Activated naive CD8-positive, alpha-beta T cell treated with anti-CD3 and anti-CD28 coated beads, Interleukin-2, amount 10 ng/mL, durations not matched to agents 7 days and 5 days (primary cell): ENCODE measurements around the gene UTF1. TPM values are rescaled to one million over a fixed set of nuclear protein-coding genes. Genes with fewer than 3 reads are reported as not detected.

Experiments
- ATAC-seq: fragments of 150-1000 bp; cut with Tn5 transposase; one replicate; pipeline ENCODE4 v1.10.0; 2021; ENCODE audit warnings: low read depth, moderate library complexity
- POLR2A ChIA-PET: fragments of 350-600 bp; sonication (Branson Sonifier 250); formaldehyde crosslinking; loops from one replicate; lab custom pipeline; 2021; ENCODE audit warnings: antibody characterized with exemption; lab: Charles Lee
- DNase-seq: peaks from one replicate; pipeline ENCODE4 v3.0.0; 2021
- H3K27ac Mint-ChIP-seq: one replicate; pipeline ENCODE4 v1.8.0; 2022; ENCODE audit warnings: mild to moderate bottlenecking, mixed read lengths
- H3K27me3 Mint-ChIP-seq: one replicate; pipeline ENCODE4 v1.8.0; 2022; ENCODE audit warnings: mild to moderate bottlenecking, moderate library complexity, mixed read lengths
- H3K36me3 Mint-ChIP-seq: one replicate; pipeline ENCODE4 v1.8.0; 2021; ENCODE audit warnings: mild to moderate bottlenecking, mixed read lengths
- H3K4me1 Mint-ChIP-seq: one replicate; pipeline ENCODE4 v1.8.0; 2021; ENCODE audit warnings: mixed read lengths
- H3K4me3 Mint-ChIP-seq: one replicate; pipeline ENCODE4 v1.8.0; 2022; ENCODE audit warnings: mild to moderate bottlenecking, moderate library complexity, mixed read lengths
- H3K9me3 Mint-ChIP-seq: one replicate; pipeline ENCODE4 v1.8.0; 2021; ENCODE audit warnings: mixed read lengths
- microRNA-seq: library from miRNA; unstranded; fragments of <30 nt; microRNA quantifications from one replicate; pipeline ENCODE4 v1.2.0, GENCODE V29; 2022
- total RNA-seq, 2 experiments: library from RNA; stranded (reverse); gene quantifications; one replicate each; pipeline ENCODE4 v1.2.3, GENCODE V29; 2021

UTF1 gene
- total RNA-seq, 2 experiments from 2014 or later = not detected

GRCh38 chr10:133276435-133277201 lies 46.6 kb downstream of the UTF1 start, which contains the start of gene ADAM8:
Gene ADAM8 (minus strand): TSS chr10:133276868. CDS start chr10:133276817, 51 bp downstream.
- H3K36me3 Mint-ChIP-seq = peaks cover 3% of the 10 kb centered on the region
- H3K27me3 Mint-ChIP-seq = no peaks in the 10 kb centered on the region
- H3K4me3 Mint-ChIP-seq = peak within 1 kb of the TSS; percentile 87
- POLR2A ChIA-PET = interaction anchor here (0.7 to 3.8 kb wide), 8 partner anchors 9 to 314 kb away, joined by 3 to 35 read pairs (median 4); no protein-coding TSS in a partner anchor
- H3K9me3 Mint-ChIP-seq = no peaks in the 10 kb centered on the region
- peaks cover 23% of the 10 kb centered on the region for H3K4me1 Mint-ChIP-seq
- ATAC-seq (peak; percentile 51), DNase-seq (peak; percentile 78)
- H3K27ac Mint-ChIP-seq = peak within 1 kb of the TSS; percentile 87

GRCh38 chr10:133277277-133277992 lies 47.4 kb downstream of the UTF1 start:
- no peak for ATAC-seq
- Mint-ChIP-seq H3K36me3 (peaks cover 1% of the 10 kb centered on the region), H3K27me3 (no peaks in the 10 kb centered on the region), H3K9me3 (no peaks in the 10 kb centered on the region), H3K27ac (peak overlapping the region; percentile 87), H3K4me1 (peaks cover 23% of the 10 kb centered on the region), H3K4me3 (peak overlapping the region; percentile 82)
- no peak for DNase-seq
- POLR2A ChIA-PET = interaction anchor here (0.7 to 3.8 kb wide), 10 partner anchors 9 to 31 kb away, joined by 3 to 26 read pairs (median 4); no protein-coding TSS in a partner anchor

GRCh38 chr10:133277993-133278576 lies 48.1 kb downstream of the UTF1 start:
- DNase-seq (peak; percentile 38), ATAC-seq (no peak)
- peak overlapping the region; percentile 82 for H3K4me3 Mint-ChIP-seq
- H3K9me3 Mint-ChIP-seq = no peaks in the 10 kb centered on the region
- no peaks in the 10 kb centered on the region for H3K27me3 Mint-ChIP-seq
- POLR2A ChIA-PET = interaction anchor here (0.9 to 1.7 kb wide), 7 partner anchors 9 to 53 kb away, joined by 3 to 8 read pairs (median 4); no protein-coding TSS in a partner anchor
- peaks cover 1% of the 10 kb centered on the region for H3K36me3 Mint-ChIP-seq
- peak overlapping the region; percentile 87 for H3K27ac Mint-ChIP-seq
- H3K4me1 Mint-ChIP-seq = peaks cover 23% of the 10 kb centered on the region

DNA sequence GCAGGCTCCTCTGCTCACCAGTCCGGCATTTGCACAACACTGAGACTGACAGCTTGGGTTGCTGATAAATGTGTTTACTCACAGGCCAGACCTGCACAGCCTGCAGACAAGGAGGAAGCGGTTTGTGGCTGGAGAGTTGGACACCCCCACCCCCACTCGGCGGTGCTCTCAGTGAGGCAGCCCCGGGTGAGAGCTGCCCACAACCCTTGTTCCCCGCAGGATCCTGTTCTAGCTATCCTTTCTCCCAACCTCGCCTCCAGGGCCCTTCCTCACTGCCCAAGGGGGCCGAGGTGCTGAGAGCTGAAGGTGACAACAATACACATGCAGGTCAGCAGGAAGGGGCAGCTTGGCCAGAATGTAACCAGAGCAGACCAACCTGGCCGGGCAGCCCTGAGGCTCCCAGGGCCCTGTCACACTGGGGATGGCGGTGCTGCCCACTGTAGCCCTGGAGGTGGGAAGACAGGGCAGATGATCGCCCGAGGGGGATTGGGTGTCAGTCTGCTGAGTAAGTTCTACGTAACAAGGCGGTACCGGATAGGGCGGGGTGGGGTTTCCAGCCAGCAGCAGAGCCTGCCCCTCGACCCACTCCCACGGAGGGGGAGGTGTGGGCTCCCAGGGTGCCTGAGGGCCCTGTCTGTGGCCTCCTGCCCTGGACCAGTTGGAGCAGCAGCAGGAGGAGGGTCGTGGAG lies 48.7 kb downstream of the UTF1 start:
- Mint-ChIP-seq H3K27me3 (no peaks in the 10 kb centered on the region), H3K9me3 (no peaks in the 10 kb centered on the region), H3K4me3 (peak overlapping the region; percentile 82), H3K4me1 (peaks cover 23% of the 10 kb centered on the region), H3K36me3 (peaks cover 3% of the 10 kb centered on the region), H3K27ac (peak overlapping the region; percentile 87)
- DNase-seq (peak; percentile 67), ATAC-seq (peak; percentile 34)
- POLR2A ChIA-PET = interaction anchor here (0.9 to 1.7 kb wide), 7 partner anchors 8 to 54 kb away, joined by 3 to 8 read pairs (median 4); no protein-coding TSS in a partner anchor

DNA sequence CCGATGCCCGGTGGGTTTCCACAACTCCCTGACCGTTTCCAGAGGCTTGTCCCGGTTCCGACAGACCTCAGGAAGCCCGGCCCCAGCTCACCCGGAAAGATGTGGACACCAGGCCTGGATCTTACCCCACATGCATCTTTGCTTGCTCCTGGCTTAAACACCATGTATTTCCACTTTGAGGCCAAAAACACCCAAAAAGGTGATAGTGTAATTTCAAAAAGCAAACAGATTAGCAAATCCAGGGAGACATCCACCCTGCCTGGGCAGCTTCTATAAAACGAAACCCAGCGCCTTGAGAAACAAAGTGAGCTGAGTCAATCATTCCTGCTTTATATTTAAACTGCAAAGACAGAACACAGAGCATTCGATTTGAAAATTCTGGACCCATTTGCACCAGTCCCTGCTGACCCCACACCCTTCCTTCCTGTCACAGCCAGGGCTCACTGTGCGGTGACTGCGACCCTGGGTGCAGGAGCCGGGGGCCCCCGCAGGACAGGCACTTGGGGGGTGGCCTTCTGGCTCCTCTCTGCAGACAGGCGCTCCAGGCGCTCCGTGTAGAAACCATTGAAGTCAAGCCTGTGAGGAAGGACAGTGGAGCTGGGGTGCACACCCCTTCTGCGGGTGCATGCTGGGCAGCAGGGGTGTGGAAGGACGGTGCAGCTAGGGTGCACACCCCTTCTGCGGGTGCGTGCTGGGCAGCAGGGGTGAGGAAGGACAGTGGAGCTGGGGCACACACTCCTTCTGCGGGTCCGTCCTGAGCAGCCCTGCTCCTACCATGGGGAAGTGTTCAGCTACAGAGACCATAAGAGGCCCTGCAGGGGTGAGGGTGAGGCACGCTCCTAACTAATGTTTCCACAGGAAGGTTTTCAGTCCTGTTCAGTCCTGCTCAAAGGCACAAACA lies 49.6 kb downstream of the UTF1 start:
- Mint-ChIP-seq H3K4me1 (peaks cover 23% of the 10 kb centered on the region), H3K9me3 (no peaks in the 10 kb centered on the region), H3K36me3 (peaks cover 5% of the 10 kb centered on the region), H3K27me3 (no peaks in the 10 kb centered on the region), H3K4me3 (no peak overlapping the region), H3K27ac (no peak overlapping the region)
- POLR2A ChIA-PET = interaction anchor here (0.9 to 1.7 kb wide), 2 partner anchors 28 to 55 kb away, joined by 4 to 8 read pairs; no protein-coding TSS in a partner anchor
- ATAC-seq (no peak), DNase-seq (no peak)

DNA sequence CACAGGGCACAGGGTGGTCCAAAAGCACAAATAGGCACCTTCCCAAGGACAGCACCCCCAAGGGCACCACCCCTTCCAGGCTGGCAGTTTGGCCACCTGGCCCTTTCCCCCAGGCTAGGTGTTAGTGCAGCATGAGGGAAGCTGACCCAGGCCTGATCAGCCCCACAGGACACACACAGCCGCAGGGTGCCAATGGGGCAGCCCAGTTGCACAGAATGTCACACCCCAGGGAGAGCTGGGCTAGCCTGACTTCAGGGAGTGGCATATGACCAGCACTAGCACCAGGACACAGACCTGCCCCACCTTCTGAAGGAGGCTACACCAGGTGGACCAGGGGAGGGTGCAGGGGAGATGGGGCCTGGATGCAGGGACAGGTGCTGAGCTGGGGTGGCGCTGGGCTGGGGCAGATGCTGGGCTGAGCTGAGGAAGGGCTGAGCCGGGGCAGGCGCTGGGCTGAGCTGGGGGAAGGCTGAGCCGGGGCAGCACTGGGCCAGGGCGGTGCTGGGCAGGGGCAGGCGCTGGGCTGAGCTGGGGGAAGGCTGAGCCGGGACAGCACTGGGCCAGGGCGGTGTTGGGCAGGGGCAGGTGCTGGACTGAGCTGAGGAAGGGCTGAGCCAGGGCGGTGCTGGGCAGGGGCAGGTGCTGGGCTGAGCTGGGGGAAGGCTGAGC lies 50.5 kb downstream of the UTF1 start:
- Mint-ChIP-seq H3K9me3 (no peaks in the 10 kb centered on the region), H3K4me3 (no peak overlapping the region), H3K36me3 (peaks cover 8% of the 10 kb centered on the region), H3K27ac (no peak overlapping the region), H3K27me3 (no peaks in the 10 kb centered on the region), H3K4me1 (peaks cover 21% of the 10 kb centered on the region)
- POLR2A ChIA-PET = no interaction called here
- ATAC-seq = no peak
- DNase-seq = no peak

- peaks cover 15% of the 10 kb centered on the region for H3K4me1 Mint-ChIP-seq
- no peaks in the 10 kb centered on the region for H3K9me3 Mint-ChIP-seq
- H3K27me3 Mint-ChIP-seq = no peaks in the 10 kb centered on the region
- DNase-seq = no peak
- POLR2A ChIA-PET = no interaction called here
- no peak overlapping the region for H3K27ac Mint-ChIP-seq
- peaks cover 9% of the 10 kb centered on the region for H3K36me3 Mint-ChIP-seq
- no peak overlapping the region for H3K4me3 Mint-ChIP-seq
- no peak for ATAC-seq
Measured at GRCh38 chr10:133281084-133281483, 51.1 kb downstream of the UTF1 start.

Small RNA genes lying within 50 kb of the gene (microRNA-seq; reads per million reads assigned to microRNA genes)
- gene MIR202 = 2.1 reads per million

Other genes starting within 250 kb of the UTF1 start
- gene ADGRA1, start 142.3 kb upstream of the UTF1 start, total RNA-seq = not detected
- under 1 TPM; 0.36 to 0.40 TPM for gene KNDC1, start 70.0 kb upstream of the UTF1 start, total RNA-seq
- under 1 TPM in 1 of 2 experiments, not detected in 1; 0.11 TPM for gene VENTX, start 7.6 kb downstream of the UTF1 start, total RNA-seq
- gene ADAM8, start 46.7 kb downstream of the UTF1 start, total RNA-seq = 10 to 100 TPM; 90.8 to 91.0 TPM
- gene TUBGCP2, start 78.7 kb downstream of the UTF1 start, total RNA-seq = 10 to 100 TPM; 56.4 to 69.3 TPM
- 10 to 100 TPM; 44.5 to 47.4 TPM for gene ZNF511, start 78.7 kb downstream of the UTF1 start, total RNA-seq
- gene CALY, start 106.7 kb downstream of the UTF1 start, total RNA-seq = 1 to 10 TPM; 3.1 to 3.6 TPM
- not detected for gene PRAP1, start 117.2 kb downstream of the UTF1 start, total RNA-seq
- 10 to 100 TPM; 15.4 to 17.3 TPM for gene FUOM, start 127.8 kb downstream of the UTF1 start, total RNA-seq
- gene ECHS1, start 143.1 kb downstream of the UTF1 start, total RNA-seq = 10 to 100 TPM; 33.5 to 36.1 TPM
- gene PAOX, start 149.0 kb downstream of the UTF1 start, total RNA-seq = 1 to 10 TPM; 7.2 to 9.9 TPM
- 10 to 100 TPM; 53.7 to 56.6 TPM for gene MTG1, start 163.9 kb downstream of the UTF1 start, total RNA-seq
- not detected for gene SPRN, start 194.4 kb downstream of the UTF1 start, total RNA-seq
- gene SCART1, start 223.7 kb downstream of the UTF1 start, total RNA-seq = 1 to 10 TPM; 5.7 to 6.3 TPM